ENCODE measurements around the gene APBA1. TPM values are rescaled to one million over a fixed set of nuclear protein-coding genes. Genes with fewer than 3 reads are reported as not detected.

Gene APBA1
- total and polyA plus RNA-seq, 3 experiments from 2014 or later: 0.09 to 0.13 TPM; not detected in 1

DNA sequence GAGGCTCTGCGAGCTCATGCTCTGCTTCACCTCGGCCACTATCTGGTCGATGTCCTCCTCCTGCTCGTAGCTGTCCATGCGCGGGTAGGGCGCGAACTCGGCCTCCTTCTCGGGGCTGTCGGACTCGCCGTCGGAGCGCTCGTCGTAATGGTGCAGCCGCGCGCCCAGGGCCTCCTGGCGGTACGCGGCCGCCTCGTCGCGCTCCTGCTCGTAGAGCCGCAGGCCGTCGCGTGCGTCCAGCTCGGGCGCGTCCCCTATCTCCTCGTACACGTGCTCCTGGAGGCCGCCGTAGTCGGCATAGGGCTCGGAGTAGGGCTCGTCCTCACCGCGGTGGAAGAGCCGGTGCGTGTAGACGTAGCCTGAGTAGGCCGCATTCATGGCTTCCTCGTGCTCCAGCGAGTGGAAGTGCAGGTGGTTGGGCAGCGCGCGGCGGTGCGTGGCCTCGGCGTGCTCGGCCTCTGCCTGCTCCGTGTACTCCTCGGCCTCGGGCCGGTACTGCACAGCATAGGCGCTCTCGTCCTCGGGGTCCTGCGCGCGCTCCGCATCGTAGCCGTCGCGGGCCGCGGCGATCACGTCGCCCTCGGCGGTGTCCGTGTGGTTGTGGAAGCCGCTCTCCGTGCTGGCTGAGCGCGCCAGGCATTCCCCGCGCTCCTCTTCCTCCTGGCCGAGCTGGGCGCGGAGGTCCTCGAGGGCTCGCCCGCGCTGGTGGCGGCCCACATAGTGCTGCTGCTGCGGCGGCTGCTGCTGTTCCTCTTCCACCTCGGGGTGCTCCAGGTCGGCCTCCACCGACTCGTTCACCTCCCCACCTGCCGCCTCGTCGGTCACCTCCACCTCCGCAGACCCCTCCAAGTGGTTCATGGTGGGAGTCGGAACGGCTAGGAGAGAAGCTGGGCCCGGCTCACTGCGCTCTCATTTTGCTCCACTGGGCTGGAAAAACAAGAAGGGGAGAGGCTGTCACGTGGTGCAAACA, 155.5 kb downstream of the APBA1 start:
- no peaks in the 10 kb centered on the region for H3K4me1 Mint-ChIP-seq
- CTCF ChIA-PET: no interaction called here
- H3K4me3 ChIP-seq (ENCODE audit: low read length): no peak overlapping the region
- peaks cover 0 to 11% (median 5%) of the 10 kb centered on the region in 5 donors for H3K9me3 Mint-ChIP-seq
- H3K27me3 Mint-ChIP-seq: peaks cover 1 to 13% of the 10 kb centered on the region in 2 donors
- H3K9me3 ChIP-seq (ENCODE audit: low read length): no peaks in the 10 kb centered on the region
- H3K36me3 ChIP-seq (ENCODE audit: insufficient read depth, low read length): no peaks in the 10 kb centered on the region
- POLR2A ChIA-PET: no interaction called here
- H3K36me3 Mint-ChIP-seq: peaks cover 0 to 2% (median 0%) of the 10 kb centered on the region in 3 donors
- H3K4me1 ChIP-seq (ENCODE audit: insufficient read depth, low read length): no peaks in the 10 kb centered on the region
- no peak for DNase-seq
- H3K4me3 Mint-ChIP-seq: no peak overlapping the region
- no peaks in the 10 kb centered on the region for H3K27me3 ChIP-seq (ENCODE audit: insufficient read depth, low read length, poor library complexity, severe bottlenecking)
- H3K27ac Mint-ChIP-seq: peak overlapping the region in 1 of 8 donors; percentile 59
- H3K27ac ChIP-seq (ENCODE audit: low read depth, low read length): no peak overlapping the region

DNA sequence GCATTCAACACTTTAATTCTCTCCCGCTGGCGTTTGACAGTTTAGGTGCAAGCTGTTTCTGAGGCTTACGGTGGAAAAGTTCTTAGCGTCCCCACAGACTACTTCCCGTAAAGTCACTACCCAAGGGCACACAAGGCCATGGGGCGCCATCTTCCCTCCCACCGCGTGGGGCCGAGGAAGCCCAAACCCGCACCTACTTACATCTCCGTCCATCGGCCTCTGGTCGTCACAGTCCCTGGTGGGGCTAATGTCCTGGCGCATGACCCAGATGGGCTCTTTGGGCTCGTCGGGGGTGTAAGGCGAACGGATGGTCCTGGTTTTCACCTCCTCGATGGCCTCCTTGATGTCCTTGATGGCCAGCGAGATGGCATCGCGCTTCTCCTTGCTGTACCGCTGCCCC, 156.4 kb downstream of the APBA1 start:
- no peak overlapping the region for H3K4me3 ChIP-seq (ENCODE audit: low read length)
- Mint-ChIP-seq H3K4me1 (no peaks in the 10 kb centered on the region), H3K27ac (no peak overlapping the region), H3K4me3 (no peak overlapping the region), H3K36me3 (peaks cover 0 to 2% (median 0%) of the 10 kb centered on the region in 3 donors), H3K9me3 (peaks cover 0 to 11% (median 5%) of the 10 kb centered on the region in 5 donors), H3K27me3 (peaks cover 1 to 10% of the 10 kb centered on the region in 2 donors)
- H3K4me1 ChIP-seq (ENCODE audit: insufficient read depth, low read length): no peaks in the 10 kb centered on the region
- POLR2A ChIA-PET: no interaction called here
- no peaks in the 10 kb centered on the region for H3K36me3 ChIP-seq (ENCODE audit: insufficient read depth, low read length)
- H3K9me3 ChIP-seq (ENCODE audit: low read length): no peaks in the 10 kb centered on the region
- no peak overlapping the region for H3K27ac ChIP-seq (ENCODE audit: low read depth, low read length)
- CTCF ChIA-PET: no interaction called here
- DNase-seq: no peak
- H3K27me3 ChIP-seq (ENCODE audit: insufficient read depth, low read length, poor library complexity, severe bottlenecking): no peaks in the 10 kb centered on the region

DNA sequence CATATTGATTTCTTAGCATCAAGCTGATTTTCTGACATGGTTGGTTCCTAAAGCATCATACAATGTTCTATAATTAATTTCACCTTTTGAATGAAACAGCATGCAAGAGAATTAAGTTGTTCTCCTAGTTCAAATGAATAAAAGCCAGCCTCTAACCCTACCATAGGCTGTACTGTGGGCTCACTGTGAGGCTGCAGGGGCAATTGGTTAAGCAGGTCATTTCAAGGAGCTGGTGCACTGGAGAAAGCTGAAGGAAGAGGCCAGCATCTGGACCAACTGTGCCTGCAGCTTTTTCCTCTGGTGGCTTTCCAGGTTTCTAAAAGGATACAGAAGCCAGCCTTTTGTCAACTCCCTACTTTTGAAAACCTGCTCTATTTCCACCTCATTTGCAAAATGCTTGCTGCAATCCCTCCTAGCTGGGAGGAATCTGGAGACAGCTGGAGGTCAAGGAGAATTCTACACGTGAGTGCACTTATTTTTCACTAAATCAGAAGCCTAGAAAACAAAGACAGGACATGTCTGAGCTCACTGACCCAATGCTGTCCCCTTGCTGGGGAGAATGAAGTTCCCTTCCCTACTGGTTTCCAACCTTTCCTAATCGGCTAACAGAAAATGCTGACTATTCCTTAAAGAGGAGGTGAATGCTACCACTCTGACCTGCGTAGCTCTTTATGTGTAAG, 158.9 kb downstream of the APBA1 start:
- Mint-ChIP-seq H3K36me3 (no peaks in the 10 kb centered on the region), H3K9me3 (peaks cover 0 to 11% (median 5%) of the 10 kb centered on the region in 5 donors), H3K4me1 (no peaks in the 10 kb centered on the region), H3K27ac (no peak overlapping the region), H3K4me3 (no peak overlapping the region), H3K27me3 (peaks cover 0 to 1% of the 10 kb centered on the region in 2 donors)
- Histone ChIP-seq H3K27ac (ENCODE audit: low read depth, low read length) (no peak overlapping the region), H3K9me3 (ENCODE audit: low read length) (no peaks in the 10 kb centered on the region), H3K4me1 (ENCODE audit: insufficient read depth, low read length) (no peaks in the 10 kb centered on the region), H3K36me3 (ENCODE audit: insufficient read depth, low read length) (no peaks in the 10 kb centered on the region), H3K4me3 (ENCODE audit: low read length) (no peak overlapping the region), H3K27me3 (ENCODE audit: insufficient read depth, low read length, poor library complexity, severe bottlenecking) (no peaks in the 10 kb centered on the region)
- POLR2A ChIA-PET: no interaction called here
- CTCF ChIA-PET: no interaction called here
- no peak for DNase-seq

DNA sequence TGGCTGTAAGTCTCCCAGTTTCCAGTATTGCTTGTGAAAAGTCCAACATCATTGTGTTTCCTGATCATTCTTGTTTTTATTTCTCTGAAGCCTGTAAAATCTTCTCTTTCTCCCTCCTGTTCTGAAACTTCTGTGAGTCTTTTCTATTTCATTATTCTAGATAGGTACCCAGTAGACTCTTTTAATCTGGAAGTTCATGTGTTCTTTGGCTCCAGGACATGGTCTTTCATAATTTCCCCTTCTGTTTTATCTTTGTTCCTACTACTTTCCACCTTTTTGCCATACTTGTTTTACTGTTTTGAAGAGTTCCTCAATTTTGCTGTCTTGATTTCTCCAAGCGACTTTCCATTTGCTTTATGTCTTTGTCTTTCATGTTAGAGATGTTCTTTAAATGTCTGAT, 168.1 kb downstream of the APBA1 start:
- Histone ChIP-seq H3K9me3 (ENCODE audit: low read length) (no peaks in the 10 kb centered on the region), H3K4me1 (ENCODE audit: insufficient read depth, low read length) (no peaks in the 10 kb centered on the region), H3K36me3 (ENCODE audit: insufficient read depth, low read length) (no peaks in the 10 kb centered on the region), H3K27ac (ENCODE audit: low read depth, low read length) (no peak overlapping the region), H3K4me3 (ENCODE audit: low read length) (no peak overlapping the region), H3K27me3 (ENCODE audit: insufficient read depth, low read length, poor library complexity, severe bottlenecking) (no peaks in the 10 kb centered on the region)
- Mint-ChIP-seq H3K4me1 (peaks cover 0 to 11% (median 11%) of the 10 kb centered on the region in 3 donors), H3K27me3 (no peaks in the 10 kb centered on the region), H3K36me3 (no peaks in the 10 kb centered on the region), H3K9me3 (peaks cover 0 to 9% (median 0%) of the 10 kb centered on the region in 5 donors), H3K27ac (peak overlapping the region in 1 of 8 donors; percentile 14), H3K4me3 (peak overlapping the region in 1 of 7 donors; percentile 18)
- no peak for DNase-seq
- ChIA-PET POLR2A (no interaction called here), CTCF (no interaction called here)

DNA sequence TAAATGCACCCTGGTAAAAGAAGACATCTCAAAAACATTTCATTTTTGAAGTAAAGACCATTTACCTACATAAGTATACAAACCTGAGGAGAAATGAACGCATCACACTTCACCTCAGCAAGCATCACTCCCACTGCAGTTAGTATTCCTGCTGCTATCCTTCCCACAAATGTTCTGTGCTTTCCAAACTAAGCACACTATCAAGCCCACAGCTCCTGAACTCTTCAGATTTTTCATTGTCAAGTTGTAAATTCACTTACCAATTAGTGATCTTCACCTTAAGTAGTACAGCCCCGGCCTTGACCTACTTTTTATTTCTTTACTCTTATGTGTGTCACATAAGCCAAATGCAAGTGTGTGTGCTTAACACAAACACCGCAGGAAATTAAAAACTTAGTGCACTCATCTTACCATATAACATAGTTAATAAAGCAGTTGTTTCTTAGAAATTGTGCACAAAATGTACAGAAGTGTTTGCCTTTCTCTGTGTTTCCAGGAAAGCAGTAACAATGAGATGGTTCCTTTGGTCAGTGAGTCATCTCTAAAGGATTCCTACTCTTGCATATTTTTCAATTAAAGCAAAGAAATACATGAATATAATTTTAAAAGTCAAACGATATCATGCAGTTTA, 169.4 kb downstream of the APBA1 start:
- no peak overlapping the region for H3K4me3 ChIP-seq (ENCODE audit: low read length)
- no peaks in the 10 kb centered on the region for H3K36me3 Mint-ChIP-seq
- H3K4me3 Mint-ChIP-seq: peak overlapping the region in 2 of 7 donors; percentile 3 to 20
- peaks cover 0 to 9% (median 0%) of the 10 kb centered on the region in 5 donors for H3K9me3 Mint-ChIP-seq
- H3K27me3 Mint-ChIP-seq: no peaks in the 10 kb centered on the region
- CTCF ChIA-PET: no interaction called here
- H3K9me3 ChIP-seq (ENCODE audit: low read length): no peaks in the 10 kb centered on the region
- POLR2A ChIA-PET: no interaction called here
- peak overlapping the region in 4 of 8 donors; percentile 2 to 90 (median 34) for H3K27ac Mint-ChIP-seq
- H3K27me3 ChIP-seq (ENCODE audit: insufficient read depth, low read length, poor library complexity, severe bottlenecking): no peaks in the 10 kb centered on the region
- H3K4me1 Mint-ChIP-seq: peaks cover 0 to 11% (median 11%) of the 10 kb centered on the region in 3 donors
- H3K27ac ChIP-seq (ENCODE audit: low read depth, low read length): no peak overlapping the region
- no peaks in the 10 kb centered on the region for H3K36me3 ChIP-seq (ENCODE audit: insufficient read depth, low read length)
- no peak for DNase-seq
- H3K4me1 ChIP-seq (ENCODE audit: insufficient read depth, low read length): no peaks in the 10 kb centered on the region

DNA sequence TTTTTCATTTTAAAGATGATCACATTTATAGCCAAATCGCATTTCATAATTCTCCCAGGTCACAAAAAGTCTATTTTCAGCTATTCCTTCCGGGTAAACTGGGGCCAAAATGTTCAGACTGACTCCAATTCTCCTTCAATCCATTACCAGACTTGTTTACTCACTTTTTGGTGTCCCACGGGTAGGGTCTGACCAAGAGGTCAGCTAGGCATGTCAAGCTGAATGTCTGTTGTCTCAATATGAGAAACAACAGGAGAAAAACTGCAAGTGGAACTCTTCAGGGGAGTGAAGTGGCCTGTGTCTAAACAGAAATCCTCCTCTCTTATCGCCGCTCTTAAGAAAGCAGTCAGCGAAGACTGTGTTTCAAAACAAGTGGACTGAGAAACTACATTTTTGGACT, 171.3 kb downstream of the APBA1 start:
- H3K27ac ChIP-seq (ENCODE audit: low read depth, low read length): no peak overlapping the region
- H3K9me3 Mint-ChIP-seq: peaks cover 0 to 13% (median 0%) of the 10 kb centered on the region in 5 donors
- no peaks in the 10 kb centered on the region for H3K36me3 ChIP-seq (ENCODE audit: insufficient read depth, low read length)
- no peaks in the 10 kb centered on the region for H3K4me1 ChIP-seq (ENCODE audit: insufficient read depth, low read length)
- H3K9me3 ChIP-seq (ENCODE audit: low read length): no peaks in the 10 kb centered on the region
- no peak overlapping the region for H3K4me3 ChIP-seq (ENCODE audit: low read length)
- no peak overlapping the region for H3K27ac Mint-ChIP-seq
- POLR2A ChIA-PET: no interaction called here
- CTCF ChIA-PET: no interaction called here
- H3K36me3 Mint-ChIP-seq: no peaks in the 10 kb centered on the region
- DNase-seq: no peak
- H3K4me3 Mint-ChIP-seq: no peak overlapping the region
- no peaks in the 10 kb centered on the region for H3K27me3 ChIP-seq (ENCODE audit: insufficient read depth, low read length, poor library complexity, severe bottlenecking)
- H3K27me3 Mint-ChIP-seq: no peaks in the 10 kb centered on the region
- H3K4me1 Mint-ChIP-seq: peaks cover 0 to 11% (median 11%) of the 10 kb centered on the region in 3 donors

DNA sequence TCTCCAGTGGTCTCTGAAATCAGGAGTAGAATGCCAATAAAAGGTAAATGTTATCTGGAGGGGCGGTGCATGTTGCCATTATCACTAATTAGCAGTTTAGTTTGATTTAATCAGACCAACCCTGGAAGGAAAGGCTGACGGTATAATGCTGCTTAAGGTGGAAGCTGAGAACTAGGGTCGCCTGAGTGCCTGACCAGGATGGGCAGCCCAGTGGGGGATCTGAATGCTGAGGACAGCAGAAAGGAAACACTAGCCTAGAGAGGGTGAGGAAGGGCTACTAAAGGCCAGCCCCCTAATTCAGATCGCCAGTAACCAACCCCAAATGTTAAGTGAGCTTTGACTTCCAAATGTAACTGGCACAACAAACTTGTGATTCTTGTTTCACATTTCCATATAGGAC, 172.2 kb downstream of the APBA1 start:
- Mint-ChIP-seq H3K36me3 (no peaks in the 10 kb centered on the region), H3K4me3 (no peak overlapping the region), H3K27ac (no peak overlapping the region), H3K4me1 (peaks cover 0 to 11% (median 11%) of the 10 kb centered on the region in 3 donors), H3K27me3 (no peaks in the 10 kb centered on the region), H3K9me3 (peaks cover 0 to 9% (median 0%) of the 10 kb centered on the region in 5 donors)
- Histone ChIP-seq H3K4me3 (ENCODE audit: low read length) (no peak overlapping the region), H3K27me3 (ENCODE audit: insufficient read depth, low read length, poor library complexity, severe bottlenecking) (no peaks in the 10 kb centered on the region), H3K27ac (ENCODE audit: low read depth, low read length) (no peak overlapping the region), H3K9me3 (ENCODE audit: low read length) (no peaks in the 10 kb centered on the region), H3K36me3 (ENCODE audit: insufficient read depth, low read length) (no peaks in the 10 kb centered on the region), H3K4me1 (ENCODE audit: insufficient read depth, low read length) (no peaks in the 10 kb centered on the region)
- POLR2A ChIA-PET: no interaction called here
- DNase-seq: no peak
- CTCF ChIA-PET: no interaction called here

DNA sequence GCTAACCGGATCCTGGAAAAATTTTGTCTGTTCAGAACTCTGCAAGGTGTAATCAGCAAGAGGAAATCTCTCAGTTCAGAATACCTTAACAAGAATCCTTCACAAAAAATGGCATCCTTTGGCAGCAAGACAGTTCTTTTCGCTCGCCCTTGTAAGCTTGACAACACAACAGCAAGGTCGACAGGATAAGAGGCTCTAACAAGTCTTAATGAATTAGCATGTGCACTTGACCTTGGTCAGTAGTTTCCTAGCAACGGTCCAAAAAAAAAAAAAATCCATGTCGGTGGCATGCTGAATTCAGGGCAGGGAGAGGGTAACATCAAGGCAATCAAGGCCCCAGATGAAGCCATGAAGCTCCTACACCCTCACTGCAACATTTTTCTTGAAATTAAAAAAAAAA, 172.8 kb downstream of the APBA1 start:
- Histone ChIP-seq H3K27ac (ENCODE audit: low read depth, low read length) (no peak overlapping the region), H3K4me3 (ENCODE audit: low read length) (no peak overlapping the region), H3K4me1 (ENCODE audit: insufficient read depth, low read length) (no peaks in the 10 kb centered on the region), H3K36me3 (ENCODE audit: insufficient read depth, low read length) (no peaks in the 10 kb centered on the region), H3K9me3 (ENCODE audit: low read length) (no peaks in the 10 kb centered on the region), H3K27me3 (ENCODE audit: insufficient read depth, low read length, poor library complexity, severe bottlenecking) (no peaks in the 10 kb centered on the region)
- no peak for DNase-seq
- Mint-ChIP-seq H3K27me3 (no peaks in the 10 kb centered on the region), H3K27ac (no peak overlapping the region), H3K36me3 (no peaks in the 10 kb centered on the region), H3K9me3 (peaks cover 0 to 9% (median 0%) of the 10 kb centered on the region in 5 donors), H3K4me3 (no peak overlapping the region), H3K4me1 (peaks cover 0 to 11% (median 11%) of the 10 kb centered on the region in 3 donors)
- ChIA-PET POLR2A (no interaction called here), CTCF (no interaction called here)

Measured in CD8-positive, alpha-beta memory T cell (primary cell).